HCT116 (cell line): ENCODE results near the gene CKS2. TPM values are rescaled to one million over a fixed set of nuclear protein-coding genes. Genes with fewer than 3 reads are reported as not detected.

Experiments
- ATAC-seq: fragments of 200-7000 bp; cut with Tn5 transposase; 2 replicates; pipeline ENCODE4 v1.9.1; 2020; ENCODE audit warnings: mild to moderate bottlenecking, moderate library complexity
- BruUV-seq: library from RNA; stranded (reverse); fragments of 400-500 nt; replicated peaks from 2 replicates; lab custom pipeline; 2021; lab: Mats Ljungman, UMichigan
- CTCF ChIA-PET: fragments of 300-600 bp; sonication (Branson Sonifier 250); formaldehyde crosslinking; loops from one replicate; lab custom pipeline; 2021; ENCODE audit warnings: antibody characterized with exemption; lab: Charles Lee
- POLR2A ChIA-PET: fragments of 300-600, 350-600 bp; sonication (Branson Sonifier 250); formaldehyde crosslinking; loops from one replicate; lab custom pipeline; 2021; ENCODE audit warnings: antibody characterized with exemption; lab: Charles Lee
- RAD21 ChIA-PET, 2 experiments: fragments of 300-600 bp; sonication (Branson Sonifier 250); formaldehyde crosslinking; loops; one replicate each; lab custom pipeline; 2023; ENCODE audit warnings: low total read pairs in 2 of 2; ENCODE audit not compliant: uncharacterized antibody in 2 of 2, unreplicated experiment in 2 of 2, low non-redundant PET in 1 of 2; lab: Charles Lee
- DNase-seq: peaks from one replicate; pipeline ENCODE4 v3.0.0-alpha.2; 2010; ENCODE audit warnings: low read depth, low spot score
- H2AFZ ChIP-seq: fragments of 200-600 bp; shearing (Covaris generic), sonication (generic); 2 replicates; pipeline ENCODE4 v1.6.1; 2017; ENCODE audit warnings: low read depth, mixed run types, mixed read lengths, antibody characterized with exemption, low read length; ENCODE audit not compliant: poor library complexity, severe bottlenecking
- H3K27ac ChIP-seq: 2 replicates; pipeline ENCODE4 v1.5.1; 2012; ENCODE audit warnings: low read depth, low read length
- H3K27me3 ChIP-seq: fragments of 200-600 bp; sonication (generic); 2 replicates; pipeline ENCODE4 v1.6.1; 2016; ENCODE audit warnings: mixed run types, low read length, mixed read lengths; ENCODE audit not compliant: insufficient read depth
- H3K36me3 ChIP-seq, 2 experiments: fragments of 200-500 bp in 1 of 2; fragments of 200-600 bp in 1 of 2; sonication (Bioruptor generic) in 1 of 2; sonication (generic) in 1 of 2; 2 replicates each; pipeline versions ENCODE4 v1.5.1 to v1.6.1; 2014 to 2016; ENCODE audit warnings: low read length in 2 of 2, inconsistent platforms in 1 of 2, mixed read lengths in 1 of 2, mixed run types in 1 of 2; ENCODE audit not compliant: insufficient read depth in 2 of 2, control insufficient read depth in 1 of 2
- H3K4me1 ChIP-seq, 2 experiments: fragments of 200-600 bp in 1 of 2; sonication (generic) in 1 of 2; 2 replicates each; pipeline versions ENCODE4 v1.5.1 to v1.6.1; 2012 to 2017; ENCODE audit warnings: low read length in 2 of 2, inconsistent platforms in 1 of 2, mild to moderate bottlenecking in 1 of 2, mixed read lengths in 1 of 2, mixed run types in 1 of 2, moderate library complexity in 1 of 2; ENCODE audit not compliant: insufficient read depth in 2 of 2, control insufficient read depth in 1 of 2
- H3K4me2 ChIP-seq: fragments of 200-600 bp; sonication (generic); 2 replicates; pipeline ENCODE4 v1.6.1; 2017; ENCODE audit warnings: mixed run types, low read length, mixed read lengths
- H3K4me3 ChIP-seq, 2 experiments: fragments of 200-600 bp in 1 of 2; sonication (generic) in 1 of 2; replicated peaks in 1 of 2; 2 replicates each; pipeline ENCODE4 v1.5.1; 2011 to 2016; ENCODE audit warnings: low read length in 2 of 2, control low read depth in 1 of 2, low read depth in 1 of 2, mild to moderate bottlenecking in 1 of 2, mixed read lengths in 1 of 2, mixed run types in 1 of 2
- H3K79me2 ChIP-seq: fragments of 200-600 bp; sonication (generic); 2 replicates; pipeline ENCODE4 v1.6.1; 2017; ENCODE audit warnings: mild to moderate bottlenecking, mixed run types, low read length, moderate library complexity, mixed read lengths; ENCODE audit not compliant: insufficient read depth
- H3K9ac ChIP-seq: fragments of 200-600 bp; sonication (generic); 2 replicates; pipeline ENCODE4 v1.6.1; 2016; ENCODE audit warnings: low read length, mixed read lengths
- H3K9me2 ChIP-seq: fragments of 200-600 bp; sonication (generic), shearing (Covaris generic); 2 replicates; pipeline ENCODE4 v1.6.1; 2017; ENCODE audit warnings: mixed run types, mild to moderate bottlenecking, moderate library complexity; ENCODE audit not compliant: insufficient read depth
- H3K9me3 ChIP-seq, 2 experiments: fragments of 200-500 bp in 1 of 2; fragments of 200-600 bp in 1 of 2; sonication (Bioruptor generic) in 1 of 2; sonication (generic) in 1 of 2; 2 replicates each; pipeline ENCODE4 v1.6.1; 2014 to 2017; ENCODE audit warnings: low read length in 2 of 2, mixed read lengths in 2 of 2, inconsistent platforms in 1 of 2, low read depth in 1 of 2, mild to moderate bottlenecking in 1 of 2, mixed run types in 1 of 2, moderate library complexity in 1 of 2; ENCODE audit not compliant: control insufficient read depth in 1 of 2, insufficient read depth in 1 of 2
- H4K20me1 ChIP-seq: fragments of 200-600 bp; sonication (generic), shearing (Covaris generic); 2 replicates; pipeline ENCODE4 v1.6.1; 2017; ENCODE audit warnings: mixed run types, mild to moderate bottlenecking, moderate library complexity; ENCODE audit not compliant: insufficient read depth
- FOSL1 ChIP-seq: IDR thresholded peaks from 2 replicates; pipeline ENCODE4 v1.6.1; 2012; ENCODE audit warnings: low read depth
- REST ChIP-seq: IDR thresholded peaks from 2 replicates; pipeline ENCODE4 v1.6.1; 2012; ENCODE audit warnings: low read depth
- SP1 ChIP-seq: IDR thresholded peaks from 2 replicates; pipeline ENCODE4 v1.6.1; 2012; ENCODE audit warnings: low read depth
- SRF ChIP-seq: IDR thresholded peaks from 2 replicates; pipeline ENCODE4 v1.6.1; 2012; ENCODE audit warnings: low read depth
- TCF7L2 ChIP-seq: IDR thresholded peaks from 2 replicates; pipeline ENCODE4 v1.7.0; 2011; ENCODE audit warnings: borderline replicate concordance, inconsistent platforms; ENCODE audit not compliant: insufficient read depth, insufficient read length; ENCODE audit errors: extremely low read depth
- ZBTB33 ChIP-seq: IDR thresholded peaks from 2 replicates; pipeline ENCODE4 v1.6.1; 2011; ENCODE audit warnings: mild to moderate bottlenecking, low read length, moderate library complexity; ENCODE audit not compliant: insufficient replicate concordance; ENCODE audit errors: extremely low read depth
- ZFX ChIP-seq: fragments of 450-650 bp; IDR thresholded peaks from 2 replicates; pipeline ENCODE4 v1.6.1; 2017
- intact Hi-C: fragments of 100-400 bp; cut with micrococcal nuclease; formaldehyde crosslinking; loops from 2 replicates; pipeline ENCODE4 v1.10.0; 2022
- total RNA-seq: library from RNA; stranded (reverse); gene quantifications from one replicate; pipeline ENCODE4 v1.2.1, GENCODE V29; 2021; ENCODE audit not compliant: unreplicated experiment
- TF ChIP-seq, protein P1 (sequence below), 3 experiments: fragments of 200-600 bp in 1 of 3; sonication (generic) in 1 of 3; IDR thresholded peaks in 2 of 3; conservative IDR thresholded peaks in 1 of 3; 2 replicates each; pipeline ENCODE4 v1.5.1; 2012 to 2017; ENCODE audit warnings: low read depth in 2 of 3, low read length in 2 of 3, antibody characterized with exemption in 1 of 3, borderline replicate concordance in 1 of 3, control low read depth in 1 of 3, mild to moderate bottlenecking in 1 of 3, mixed read lengths in 1 of 3, mixed run types in 1 of 3, moderate library complexity in 1 of 3; ENCODE audit not compliant: insufficient read depth in 1 of 3

The CKS2 gene
- total RNA-seq, 1 experiment from 2014 or later = 242 TPM

GRCh38 chr9:89356782-89357181 lies 45.8 kb downstream of the CKS2 start:
- Histone ChIP-seq H3K4me3 (no peak overlapping the region), H3K9me2 (no peaks in the 10 kb centered on the region), H3K27me3 (no peaks in the 10 kb centered on the region), H3K27ac (no peak overlapping the region), H3K9ac (no peak overlapping the region), H3K4me2 (no peak overlapping the region), H3K9me3 (no peaks in the 10 kb centered on the region), H3K79me2 (no peaks in the 10 kb centered on the region), H4K20me1 (no peaks in the 10 kb centered on the region), H2AFZ (no peak overlapping the region), H3K4me1 (no peaks in the 10 kb centered on the region), H3K36me3 (peaks cover 30 to 37% of the 10 kb centered on the region in 2 experiments)
- ATAC-seq = no peak
- no peak for DNase-seq
- ChIA-PET POLR2A (no interaction called here), CTCF (no interaction called here), RAD21 (no interaction called here)
- no TSS peak for BruUV-seq
- intact Hi-C loops = no loop called here
- TF ChIP-seq SRF (no peak), TCF7L2 (no peak), REST (no peak), FOSL1 (no peak), SP1 (no peak), ZBTB33 (no peak), ZFX (no peak)
- TF ChIP-seq, protein P1, sequence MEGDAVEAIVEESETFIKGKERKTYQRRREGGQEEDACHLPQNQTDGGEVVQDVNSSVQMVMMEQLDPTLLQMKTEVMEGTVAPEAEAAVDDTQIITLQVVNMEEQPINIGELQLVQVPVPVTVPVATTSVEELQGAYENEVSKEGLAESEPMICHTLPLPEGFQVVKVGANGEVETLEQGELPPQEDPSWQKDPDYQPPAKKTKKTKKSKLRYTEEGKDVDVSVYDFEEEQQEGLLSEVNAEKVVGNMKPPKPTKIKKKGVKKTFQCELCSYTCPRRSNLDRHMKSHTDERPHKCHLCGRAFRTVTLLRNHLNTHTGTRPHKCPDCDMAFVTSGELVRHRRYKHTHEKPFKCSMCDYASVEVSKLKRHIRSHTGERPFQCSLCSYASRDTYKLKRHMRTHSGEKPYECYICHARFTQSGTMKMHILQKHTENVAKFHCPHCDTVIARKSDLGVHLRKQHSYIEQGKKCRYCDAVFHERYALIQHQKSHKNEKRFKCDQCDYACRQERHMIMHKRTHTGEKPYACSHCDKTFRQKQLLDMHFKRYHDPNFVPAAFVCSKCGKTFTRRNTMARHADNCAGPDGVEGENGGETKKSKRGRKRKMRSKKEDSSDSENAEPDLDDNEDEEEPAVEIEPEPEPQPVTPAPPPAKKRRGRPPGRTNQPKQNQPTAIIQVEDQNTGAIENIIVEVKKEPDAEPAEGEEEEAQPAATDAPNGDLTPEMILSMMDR (IDR thresholded peaks at IDR 0.05 in 2 of 3, conservative IDR thresholded peaks at IDR 0.05 in 1 of 3; ENCODE audit: borderline replicate concordance in 1 of 3, insufficient read depth in 1 of 3, low read depth in 2 of 3, low read length in 2 of 3) = no peak
